ENCODE data around the gene HSPA12A.
"Not testable (repeated sequence)": the region's sequence is repeated elsewhere in the genome, so short reads cannot be mapped to it uniquely, and the experiment has no call there.

The HSPA12A gene

DNA sequence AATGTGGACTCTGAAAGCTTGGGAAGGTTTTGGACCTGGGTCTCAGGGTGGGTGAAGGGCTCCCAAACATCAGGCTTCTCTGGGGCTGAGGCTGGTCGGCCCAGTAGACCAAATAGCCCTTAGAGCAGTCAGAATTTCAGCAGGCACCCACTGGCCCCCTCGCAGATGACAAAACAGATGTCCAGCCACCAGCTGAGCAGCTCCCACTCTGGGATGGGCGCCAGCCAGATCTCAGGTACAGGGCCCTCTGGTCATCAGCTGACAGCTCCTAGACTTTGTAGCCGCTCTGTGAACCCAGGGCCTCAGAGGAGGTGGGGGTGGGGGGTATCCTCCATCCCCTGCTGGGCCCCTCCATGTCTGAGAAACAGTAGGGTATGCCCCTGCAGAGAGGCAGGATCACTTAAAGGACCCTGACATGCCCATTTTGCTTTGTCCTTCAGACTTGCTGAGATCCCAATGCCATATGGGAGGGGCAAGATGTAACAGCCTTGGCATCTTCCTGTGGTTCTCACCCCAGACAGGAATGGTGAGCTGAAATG lies 26.5 kb downstream of the HSPA12A start:
- no peak for DNase-seq

DNA sequence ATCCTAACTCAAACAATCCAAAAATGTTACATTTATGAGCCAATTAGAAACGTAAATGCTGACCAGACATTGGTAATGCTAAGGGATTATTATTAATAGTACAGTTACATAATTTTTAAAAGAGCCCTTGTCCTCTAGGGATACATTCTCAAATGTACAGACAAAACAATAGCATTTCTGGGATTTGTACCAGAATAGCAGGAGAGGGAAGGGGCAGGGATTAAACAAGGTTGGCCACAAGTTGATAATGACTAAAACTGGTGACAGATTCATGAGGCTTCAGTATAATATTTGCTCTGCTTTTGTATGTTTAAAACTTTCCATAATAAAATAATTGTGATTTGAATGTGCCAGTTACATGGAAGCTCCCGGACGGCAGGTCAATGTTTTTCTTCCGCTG lies 27.0 kb downstream of the HSPA12A start:
- no peak for DNase-seq

DNA sequence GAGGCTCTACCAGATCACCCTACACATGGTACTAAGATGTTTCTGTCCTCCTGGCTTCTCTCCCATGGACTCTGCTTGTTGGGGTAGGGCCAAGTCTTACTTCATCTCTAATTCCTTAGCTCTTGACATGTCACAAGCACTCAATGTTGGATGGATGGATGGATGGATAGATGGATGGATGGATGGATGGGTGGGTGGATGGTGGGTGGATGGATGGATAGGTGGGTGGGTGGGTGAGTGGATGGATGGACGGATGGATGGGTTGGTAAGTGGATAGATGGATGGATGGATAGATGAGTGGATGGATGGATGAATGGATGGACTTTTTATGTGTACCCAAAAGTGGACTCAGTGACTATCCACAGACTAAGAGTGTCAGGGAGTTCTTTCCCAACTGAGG lies 28.5 kb downstream of the HSPA12A start:
- DNase-seq = no peak

DNA sequence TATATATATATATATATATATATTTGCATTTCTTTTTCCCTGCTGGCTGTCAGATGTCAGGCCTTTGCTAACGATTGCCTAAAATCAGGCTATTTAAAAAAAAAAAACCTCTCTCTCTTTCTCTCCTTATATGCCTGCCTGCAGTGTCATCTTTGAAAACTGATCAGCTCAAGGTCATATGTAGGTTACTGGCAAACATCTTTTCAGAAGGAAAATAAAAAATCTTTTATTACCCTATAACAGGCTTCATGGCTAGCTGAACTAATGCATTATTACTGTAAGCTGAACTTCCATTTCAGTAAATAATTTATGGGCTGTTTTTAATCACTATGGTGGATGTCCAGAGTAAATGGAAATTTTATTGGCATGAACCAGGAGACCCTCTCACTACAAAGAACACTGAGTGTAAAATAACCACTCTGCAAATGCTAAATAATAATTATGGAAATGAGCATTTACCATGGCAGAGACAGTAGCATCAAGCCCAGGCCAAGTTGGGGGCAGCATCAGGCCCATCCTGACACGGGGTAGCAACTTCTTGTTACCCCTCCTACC lies 29.3 kb downstream of the HSPA12A start:
- no peak for DNase-seq

DNA sequence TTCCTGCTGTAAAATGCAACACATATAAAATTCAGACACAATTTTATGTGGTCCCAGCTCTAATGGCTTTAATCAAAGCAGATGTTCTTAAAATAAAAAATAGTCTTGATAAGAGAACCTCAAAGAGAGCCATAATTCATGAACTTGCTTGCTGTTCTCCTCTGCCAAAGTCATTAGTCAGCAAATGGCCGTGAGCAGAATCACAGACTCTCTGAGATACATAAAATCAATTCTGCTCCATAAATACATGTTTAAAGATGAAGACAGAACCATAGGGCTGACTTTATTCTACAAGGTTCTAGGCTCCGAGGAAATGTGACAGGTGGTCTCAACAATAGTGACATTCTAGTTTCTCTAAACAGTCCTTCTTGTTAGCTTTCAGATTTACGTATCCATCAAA lies 29.8 kb downstream of the HSPA12A start:
- no peak for DNase-seq

DNA sequence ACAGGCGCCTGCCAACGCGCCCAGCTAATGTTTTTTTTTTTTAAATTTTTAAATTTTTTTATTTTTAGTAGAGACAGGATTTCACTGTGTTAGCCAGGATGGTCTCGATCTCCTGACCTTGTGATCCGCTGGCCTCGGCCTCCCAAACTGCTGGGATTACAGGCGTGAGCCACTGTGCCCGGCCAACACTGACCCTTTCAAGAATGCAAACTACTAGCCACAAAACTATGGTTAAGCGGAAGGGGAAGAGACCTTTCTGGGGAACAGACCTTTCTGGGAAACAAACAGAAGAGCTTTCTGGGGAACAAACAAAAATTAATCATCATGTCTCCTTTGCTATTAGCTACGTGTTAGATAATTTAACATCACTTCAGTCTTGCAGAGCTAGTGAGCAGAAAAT lies 30.6 kb downstream of the HSPA12A start:
- DNase-seq = not testable (repeated sequence)

DNA sequence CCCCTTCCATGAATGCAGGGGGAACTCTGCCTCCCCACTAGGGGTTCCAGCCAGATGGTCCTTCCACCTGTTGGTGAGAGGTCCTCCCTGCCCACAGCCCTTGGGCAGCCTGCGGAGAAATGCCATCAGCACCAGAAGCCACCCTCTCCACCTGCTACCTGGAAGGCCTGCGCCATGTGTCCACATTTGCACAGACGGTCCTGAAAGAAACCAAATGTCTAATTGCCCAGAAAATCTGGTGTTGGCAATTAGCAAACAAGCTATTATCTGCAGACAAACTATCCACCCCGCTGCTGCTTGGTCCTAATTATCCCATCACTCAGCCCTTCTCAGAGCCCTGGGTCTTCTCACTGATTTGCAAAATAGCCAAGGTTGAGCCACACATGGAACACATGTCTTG lies 32.3 kb downstream of the HSPA12A start:
- DNase-seq = no peak

DNA sequence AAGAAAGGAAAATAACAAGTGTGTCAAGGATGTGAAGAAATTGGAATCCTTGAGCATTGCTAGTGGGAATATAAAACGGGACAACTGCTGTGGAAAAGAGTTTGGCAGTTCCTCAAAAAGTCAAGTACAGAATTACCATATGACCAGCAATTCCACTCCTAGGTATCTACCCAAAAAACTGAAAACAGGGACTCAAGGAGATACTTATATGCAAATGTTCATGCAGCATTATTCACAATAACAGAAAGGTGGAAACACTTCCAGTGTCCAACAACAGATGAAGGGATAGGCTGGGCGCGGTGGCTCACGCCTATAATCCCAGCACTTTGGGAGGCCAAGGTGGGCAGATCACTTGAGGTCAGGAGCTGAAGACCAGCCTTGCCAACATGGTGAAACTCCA lies 33.5 kb downstream of the HSPA12A start:
- no peak for DNase-seq

DNA sequence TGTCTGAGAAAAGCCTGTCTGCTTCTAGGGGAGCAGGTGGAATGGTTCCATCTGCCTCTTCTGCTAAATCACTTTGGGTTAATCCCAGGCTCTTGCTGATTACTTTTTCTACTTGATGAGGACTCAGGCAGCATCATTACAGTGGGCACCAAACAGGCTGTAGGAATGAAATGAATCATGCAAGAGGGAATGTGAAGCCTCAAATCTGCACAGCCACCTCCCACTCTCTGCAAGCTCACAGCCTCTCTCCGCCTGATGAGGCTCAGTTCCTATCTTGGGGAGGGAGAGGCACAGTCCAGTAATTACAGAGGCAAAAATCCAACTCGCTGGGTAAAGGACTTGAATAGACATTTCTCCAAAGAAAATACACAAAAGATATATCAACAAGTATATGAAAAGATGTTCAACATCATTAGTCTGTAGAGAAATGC lies 34.0 kb downstream of the HSPA12A start:
- DNase-seq = no peak

DNA sequence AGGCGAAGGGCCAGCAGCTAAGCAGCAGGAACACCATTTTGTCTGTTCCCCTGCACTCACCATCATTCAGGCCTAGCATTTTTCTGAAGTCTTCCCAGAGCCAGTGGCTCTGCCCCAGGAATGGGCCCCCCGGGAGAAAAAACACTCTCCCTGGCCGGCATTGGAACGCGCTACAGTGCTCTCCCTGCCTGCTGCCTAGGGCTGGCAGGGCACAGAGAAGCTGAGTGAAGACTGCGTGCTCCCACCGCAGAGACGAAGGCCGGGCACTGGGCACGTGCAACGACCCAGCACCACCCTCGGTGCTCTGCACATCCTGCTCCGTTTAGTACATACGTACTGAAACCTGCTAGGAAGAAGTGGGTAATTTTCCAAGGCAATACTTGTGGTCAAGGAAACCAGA lies 34.4 kb downstream of the HSPA12A start:
- DNase-seq = no peak

DNA sequence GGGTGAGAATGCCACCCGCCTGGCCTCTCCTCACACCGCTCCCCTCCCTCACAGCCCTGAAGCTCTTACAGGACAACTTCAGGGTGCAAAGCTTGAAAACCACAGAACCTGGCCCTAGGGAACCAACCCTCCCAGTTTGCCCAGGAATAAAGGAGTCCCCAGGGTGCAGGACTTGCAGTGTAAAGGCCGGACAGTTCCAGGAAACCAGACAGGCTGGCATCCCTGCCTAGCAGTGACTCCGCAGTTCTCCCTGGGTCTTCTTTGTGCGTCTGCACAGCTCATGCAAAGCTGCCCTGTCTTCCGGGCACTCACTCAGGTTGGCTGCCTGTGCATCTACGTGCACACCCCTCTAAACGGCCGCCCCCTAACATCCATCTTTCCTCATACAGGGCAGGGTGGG lies 36.1 kb downstream of the HSPA12A start:
- DNase-seq = no peak

DNA sequence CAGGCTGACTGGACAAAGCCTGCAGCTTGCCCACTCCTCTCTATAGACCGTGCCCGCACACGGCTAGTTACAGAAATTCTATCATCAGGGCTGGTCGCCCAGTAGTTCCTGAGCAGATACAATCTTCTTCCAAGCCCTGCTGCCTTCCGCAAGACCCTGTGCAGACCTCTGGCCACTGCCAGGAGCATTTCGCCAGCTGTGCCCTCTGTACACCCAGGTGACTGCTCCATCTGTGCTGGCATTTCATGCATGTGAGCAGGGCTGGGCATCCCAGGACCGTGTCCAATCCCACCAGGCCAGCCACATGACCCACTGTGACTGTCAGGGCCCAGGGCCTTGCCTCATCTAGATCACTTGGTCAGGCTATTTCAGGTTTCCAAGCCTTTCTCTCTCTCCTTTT lies 36.9 kb downstream of the HSPA12A start:
- DNase-seq = no peak

DNA sequence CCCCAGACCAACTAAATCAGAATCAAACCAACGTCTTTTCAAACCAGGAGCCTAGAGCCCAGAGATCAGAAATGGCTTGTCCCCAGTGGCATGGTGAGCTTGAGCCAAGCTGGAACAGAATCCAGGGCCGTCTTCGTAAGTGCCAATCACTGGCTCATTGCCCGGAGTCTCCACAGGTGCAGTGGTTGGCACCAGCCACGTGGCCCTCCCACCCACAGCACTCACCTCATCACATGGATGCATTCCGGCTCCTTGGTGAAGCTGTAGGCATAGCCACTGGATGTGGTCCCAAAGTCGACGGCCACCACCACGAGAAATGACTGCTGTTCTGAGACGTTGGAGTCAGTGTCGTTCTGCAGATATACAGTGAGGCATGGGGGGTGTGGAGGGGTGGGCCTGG lies 37.4 kb downstream of the HSPA12A start:
- DNase-seq = no peak

DNA sequence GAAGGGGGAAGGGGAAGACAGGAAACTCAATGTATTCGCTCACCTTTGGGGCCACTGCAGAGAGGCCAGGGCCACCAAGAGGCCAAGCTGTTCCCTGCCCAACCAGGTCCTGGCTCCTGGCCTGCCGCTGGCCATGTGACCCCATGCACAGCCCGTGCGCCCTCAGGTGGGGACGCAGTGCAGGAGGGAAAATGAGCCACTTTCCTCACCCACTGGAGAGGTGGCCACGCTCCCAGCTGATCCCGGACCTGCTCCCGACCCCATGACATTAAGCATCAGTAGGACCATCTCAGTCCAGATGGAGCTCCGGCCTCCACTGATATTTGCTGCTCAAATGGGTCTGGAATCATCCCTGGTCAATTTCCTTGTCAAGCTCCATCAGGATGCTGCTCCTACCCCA lies 40.2 kb downstream of the HSPA12A start:
- no peak for DNase-seq

DNA sequence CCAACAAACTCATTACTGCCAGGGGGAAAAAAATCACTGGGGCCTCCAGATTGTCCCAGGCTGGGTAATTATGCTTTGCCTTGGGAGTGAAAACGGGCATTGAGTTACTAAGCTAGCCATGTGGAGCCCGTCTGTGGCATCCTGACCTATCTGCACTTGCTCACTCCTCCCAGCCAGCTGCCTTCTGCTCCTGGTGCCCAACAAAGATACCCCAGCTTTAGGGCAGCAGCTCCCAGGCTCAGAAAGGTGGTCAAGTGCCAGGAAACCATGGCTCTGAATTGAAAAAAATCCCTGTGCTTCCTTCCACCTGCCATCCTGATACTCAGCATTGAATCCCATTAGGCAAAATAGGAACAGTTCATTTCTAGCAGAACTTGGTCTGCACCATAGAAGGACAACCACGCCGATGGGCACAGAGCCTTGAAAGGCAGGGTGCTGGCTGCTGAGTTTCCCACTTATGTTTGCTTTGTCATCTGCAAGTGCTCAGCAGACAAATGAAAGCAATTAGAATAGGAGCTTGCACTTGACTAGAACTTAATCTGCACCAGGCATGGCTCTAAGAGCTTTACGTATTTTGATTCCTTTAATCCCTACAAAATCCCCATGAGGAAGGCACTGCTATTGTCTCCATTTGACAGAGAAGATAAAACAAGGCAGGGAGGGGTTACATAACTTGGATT lies 42.8 kb downstream of the HSPA12A start:
- no peak for DNase-seq

DNA sequence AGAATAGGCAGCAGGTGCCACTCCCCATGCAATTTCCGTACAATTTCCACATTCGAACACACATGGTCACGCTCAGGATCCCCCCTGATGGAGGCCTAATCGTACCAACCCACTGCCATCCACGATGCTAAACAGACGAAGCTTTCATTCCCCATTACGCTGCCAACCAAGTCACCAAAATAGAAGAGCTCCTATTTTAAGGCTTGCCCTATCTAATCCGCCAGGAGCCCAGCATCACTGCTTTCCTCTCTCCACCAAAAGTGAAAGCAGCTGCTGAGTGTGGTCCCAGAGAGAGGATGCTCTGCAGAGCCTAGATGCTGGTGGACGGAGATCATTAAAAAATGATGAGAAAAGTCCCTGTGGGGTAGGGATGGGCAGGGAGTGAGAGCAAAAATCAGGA lies 43.3 kb downstream of the HSPA12A start:
- no peak for DNase-seq

DNA sequence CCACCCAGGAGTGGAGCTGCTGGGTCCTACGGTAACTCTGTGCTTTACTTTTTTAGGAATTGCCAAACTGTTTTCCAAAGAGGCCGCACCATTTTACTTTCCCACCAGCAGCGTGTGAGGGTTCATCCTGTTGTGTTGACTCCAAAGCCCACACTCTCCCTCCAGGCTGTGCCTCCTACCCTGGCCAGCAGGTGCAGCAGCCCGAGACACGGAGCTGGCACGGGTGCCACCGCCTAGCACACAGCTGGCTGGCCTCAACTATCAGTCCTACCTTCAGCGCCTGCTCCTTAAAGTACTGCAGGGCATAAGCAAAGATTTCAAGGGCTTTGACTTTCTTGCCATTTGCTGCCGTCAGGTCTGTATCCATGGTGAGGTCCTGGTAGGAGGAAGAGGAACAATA lies 44.0 kb downstream of the HSPA12A start:
- no peak for DNase-seq

DNA sequence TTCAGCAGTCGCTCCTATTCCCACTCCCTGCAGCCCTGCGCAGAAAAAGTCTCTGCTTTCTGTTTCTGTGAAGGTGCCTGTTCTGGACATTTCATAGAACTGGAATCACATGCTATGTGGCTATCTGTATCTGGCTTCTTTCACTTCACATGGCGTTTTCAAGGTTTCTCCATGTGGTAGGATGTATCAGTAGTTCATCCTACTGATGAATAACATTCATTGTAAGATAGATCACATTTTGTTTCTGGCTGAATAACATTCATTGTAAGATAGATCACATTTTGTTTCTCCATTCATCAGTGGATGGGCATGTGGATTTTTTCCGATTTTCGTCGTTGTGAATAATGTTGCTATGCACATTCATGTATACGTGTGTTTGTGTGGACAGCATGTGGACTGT lies 44.5 kb downstream of the HSPA12A start:
- DNase-seq = no peak

DNA sequence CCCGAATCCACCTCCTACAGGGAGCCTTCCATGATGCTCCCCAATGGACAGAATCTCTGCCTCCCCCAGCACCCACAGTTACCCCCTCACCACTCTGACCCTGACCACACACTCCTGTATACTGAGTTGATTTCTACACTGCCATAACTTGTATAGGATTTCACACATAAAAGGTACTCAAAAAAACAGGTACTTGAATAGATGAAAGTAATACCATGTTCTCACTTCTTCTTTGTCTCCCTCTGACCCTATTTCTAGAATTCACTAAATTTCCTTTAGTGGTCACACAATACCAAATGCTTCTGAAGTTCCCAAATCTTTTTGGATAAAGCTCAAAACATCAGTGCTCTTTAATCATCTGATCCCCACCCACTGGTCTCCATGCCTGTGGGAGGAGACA lies 45.4 kb downstream of the HSPA12A start:
- no peak for DNase-seq

DNA sequence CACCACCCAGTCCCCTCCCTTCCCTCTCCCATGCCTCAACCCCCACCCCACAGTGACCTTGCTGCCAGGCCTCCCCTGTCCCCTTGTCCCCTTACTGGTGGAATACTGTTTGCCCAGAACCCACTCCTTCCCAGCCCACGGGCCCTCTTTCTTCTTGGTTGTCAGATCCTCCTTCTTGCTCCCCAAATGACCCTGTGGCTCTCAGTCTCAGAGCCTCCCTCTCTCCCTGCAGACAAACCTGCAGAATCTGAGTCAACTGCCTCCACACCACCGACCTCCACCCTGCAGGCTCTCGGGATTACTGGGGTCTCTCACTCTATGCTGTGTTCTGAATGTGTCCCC lies 47.5 kb downstream of the HSPA12A start:
- DNase-seq = no peak

DNA sequence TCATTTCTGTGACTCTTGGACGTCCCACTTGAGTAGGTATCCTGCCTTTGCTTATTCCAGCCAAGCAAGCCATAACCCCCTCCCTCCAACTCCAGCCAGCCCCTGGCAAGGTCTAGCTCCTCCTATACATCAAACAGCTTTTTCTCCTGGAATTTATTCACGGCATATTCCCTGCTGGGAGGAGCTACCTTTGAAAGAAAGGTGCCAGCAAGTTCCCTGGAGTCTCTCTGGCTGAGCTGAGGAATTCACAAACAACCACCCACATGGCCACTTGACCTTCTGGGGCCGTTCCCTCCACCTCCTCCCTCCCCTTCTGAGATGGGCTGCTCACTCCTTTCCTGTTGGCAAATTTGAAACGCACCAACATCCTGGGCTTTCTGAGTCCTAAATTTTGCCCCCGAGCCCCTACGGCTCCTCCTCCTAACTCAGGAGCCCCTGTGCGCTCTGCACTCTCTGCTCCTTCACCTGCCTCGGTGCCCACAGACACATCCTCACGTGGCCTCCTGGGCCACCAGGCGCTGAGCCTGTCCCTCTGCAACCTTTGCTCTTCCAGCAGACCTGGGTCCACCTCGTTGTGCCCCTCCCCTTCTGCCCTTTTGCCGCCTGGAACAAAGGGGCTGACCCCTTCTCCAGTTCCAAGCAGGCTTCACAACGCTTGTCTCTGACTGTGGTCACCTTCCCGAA lies 48.0 kb downstream of the HSPA12A start:
- DNase-seq = no peak

DNA sequence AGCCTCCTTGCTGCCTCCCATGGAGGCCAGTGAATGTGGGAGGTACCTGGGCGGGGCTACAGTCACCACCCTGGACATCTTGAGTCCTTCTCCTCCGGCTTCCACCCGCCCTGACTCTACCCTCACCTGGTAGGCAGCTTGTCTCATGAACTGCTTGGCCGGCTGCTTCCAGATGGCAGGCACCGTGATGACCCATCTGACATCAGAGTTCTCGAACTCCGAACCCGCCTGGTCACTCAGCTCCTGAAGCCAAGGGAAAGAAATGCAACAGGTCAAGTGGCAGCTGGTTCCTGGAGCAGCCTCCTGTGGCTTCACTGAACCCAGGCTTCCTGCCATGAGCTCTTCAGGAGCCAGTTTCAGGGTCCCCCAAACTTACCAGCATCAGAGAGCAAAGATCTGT lies 50.1 kb downstream of the HSPA12A start:
- DNase-seq = no peak

DNA sequence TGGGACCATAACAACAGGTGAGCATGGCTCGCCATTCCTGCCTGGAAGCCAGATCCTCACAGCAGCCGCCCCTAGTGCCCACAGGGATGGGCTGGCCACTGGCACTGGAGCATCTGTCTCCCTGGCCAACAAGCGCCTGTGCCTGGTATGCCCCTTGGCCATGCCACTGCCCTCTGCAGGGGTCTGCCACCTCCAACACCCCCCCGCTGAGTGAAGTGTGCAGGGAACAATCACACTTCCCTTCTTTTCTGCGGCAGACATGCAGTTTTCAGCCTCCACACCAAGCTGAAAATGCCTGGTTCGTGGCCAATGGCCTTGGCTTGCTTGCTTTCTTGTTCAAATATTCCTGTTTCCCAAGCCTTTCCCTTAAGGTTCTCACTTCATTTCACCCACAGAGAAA lies 50.7 kb downstream of the HSPA12A start:
- no peak for DNase-seq
